Cortex of kidney (tissue), 1 donor: Measurements from ENCODE around the gene FNDC3B.

Experiments
- DNase-seq: peaks from one replicate; lab custom pipeline; 2025; lab: John Stamatoyannopoulos, UW

Gene FNDC3B

DNA sequence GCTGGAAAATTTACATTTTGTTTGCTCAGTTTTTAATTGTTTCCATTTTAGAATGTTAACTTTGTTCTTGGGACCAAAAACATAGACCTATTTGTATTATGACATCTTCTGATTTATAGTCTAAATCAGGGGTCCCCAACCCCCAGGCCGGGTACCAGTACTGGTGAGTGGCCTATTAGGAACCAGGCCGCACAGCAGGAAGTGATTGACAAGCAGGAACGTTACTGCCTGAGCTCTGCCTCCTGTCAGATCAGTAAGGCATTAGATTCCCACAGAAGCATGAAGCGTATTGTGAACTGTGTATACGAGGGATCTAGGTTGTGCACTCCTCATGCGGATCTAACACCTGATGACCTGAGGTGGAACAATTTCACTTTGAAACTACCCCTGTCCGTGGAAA, 357.0 kb downstream of the FNDC3B start:
- no peak for DNase-seq

GRCh38 chr3:172397716-172398405, 358.5 kb downstream of the FNDC3B start:
- DNase-seq = no peak

DNA sequence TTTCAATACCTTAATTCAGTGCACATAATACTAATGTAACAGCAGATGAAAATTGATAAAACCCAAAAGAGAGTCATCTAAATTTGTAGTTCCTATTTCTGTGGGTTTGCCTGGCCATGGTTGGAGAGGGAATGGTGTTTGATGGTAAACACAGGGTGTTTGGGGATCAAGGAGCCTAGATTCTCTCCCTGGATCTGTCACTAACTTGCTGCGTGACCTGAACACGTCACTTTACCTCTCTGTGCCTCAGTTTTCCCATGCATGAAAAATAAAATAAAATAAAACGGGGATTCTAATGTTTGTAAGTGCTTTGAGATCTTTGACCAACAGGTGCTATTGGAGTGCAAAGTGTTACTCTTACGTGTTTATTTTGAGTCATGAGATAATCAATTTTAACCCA, 359.1 kb downstream of the FNDC3B start:
- no peak for DNase-seq

- DNase-seq = no peak
Measured at GRCh38 chr3:172402090-172402489, 362.7 kb downstream of the FNDC3B start.

- no peak for DNase-seq
Measured at GRCh38 chr3:172402892-172403643, 363.7 kb downstream of the FNDC3B start.

DNA sequence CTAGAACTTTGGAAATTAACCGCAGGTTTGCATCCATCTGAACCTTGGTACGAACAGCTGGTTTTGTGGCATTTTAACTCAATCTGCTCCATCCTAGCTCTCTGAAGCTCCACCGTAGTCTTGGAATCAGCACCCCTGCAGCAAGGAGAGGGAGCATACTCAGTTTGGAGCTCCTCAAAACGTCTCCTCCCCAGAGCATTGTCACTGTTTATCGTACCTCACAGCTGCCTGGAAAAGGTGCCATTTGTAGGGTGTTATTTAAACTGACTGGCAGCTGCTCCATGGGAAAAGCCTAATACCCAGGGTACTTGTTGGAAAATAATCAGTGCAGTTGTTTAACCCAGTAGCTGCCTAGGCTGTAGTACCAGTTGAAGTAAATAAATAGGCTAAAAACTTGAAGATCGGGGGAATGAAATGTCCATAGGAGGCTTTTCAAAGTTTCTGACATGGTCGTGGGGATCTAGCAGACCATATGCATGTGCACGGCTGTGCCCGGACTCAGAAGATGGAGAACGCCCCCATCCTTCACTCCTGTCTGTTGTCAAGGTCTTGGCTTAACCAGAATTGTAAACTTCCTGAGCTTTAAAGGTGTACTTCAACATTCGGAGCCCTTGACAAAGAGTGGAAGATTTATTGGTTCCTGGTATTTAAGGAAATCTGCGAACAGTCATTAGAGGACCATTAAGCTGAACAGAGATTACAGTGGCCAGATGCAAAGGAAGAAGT, 365.0 kb downstream of the FNDC3B start:
- no peak for DNase-seq

GRCh38 chr3:172405914-172406313, 366.5 kb downstream of the FNDC3B start:
- no peak for DNase-seq

DNA sequence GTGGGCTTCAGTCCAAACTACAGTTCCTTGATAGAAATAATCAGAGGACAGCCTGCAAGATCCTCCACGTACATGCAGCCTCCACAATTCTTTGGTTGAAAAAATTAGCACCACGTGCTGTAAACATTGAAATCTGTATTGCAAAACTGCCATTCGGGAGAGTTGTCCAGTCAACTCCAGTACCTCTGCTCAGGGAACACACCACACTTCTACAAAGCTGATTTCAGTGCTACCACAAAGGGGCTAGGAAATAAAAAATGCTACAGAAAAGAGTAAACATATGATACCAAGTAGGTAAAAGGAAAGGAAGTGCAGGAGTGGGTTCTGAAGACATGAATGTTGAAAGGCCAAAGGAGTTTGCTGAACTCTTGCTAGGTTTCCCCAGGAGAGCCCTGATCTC, 368.5 kb downstream of the FNDC3B start:
- no peak for DNase-seq

DNA sequence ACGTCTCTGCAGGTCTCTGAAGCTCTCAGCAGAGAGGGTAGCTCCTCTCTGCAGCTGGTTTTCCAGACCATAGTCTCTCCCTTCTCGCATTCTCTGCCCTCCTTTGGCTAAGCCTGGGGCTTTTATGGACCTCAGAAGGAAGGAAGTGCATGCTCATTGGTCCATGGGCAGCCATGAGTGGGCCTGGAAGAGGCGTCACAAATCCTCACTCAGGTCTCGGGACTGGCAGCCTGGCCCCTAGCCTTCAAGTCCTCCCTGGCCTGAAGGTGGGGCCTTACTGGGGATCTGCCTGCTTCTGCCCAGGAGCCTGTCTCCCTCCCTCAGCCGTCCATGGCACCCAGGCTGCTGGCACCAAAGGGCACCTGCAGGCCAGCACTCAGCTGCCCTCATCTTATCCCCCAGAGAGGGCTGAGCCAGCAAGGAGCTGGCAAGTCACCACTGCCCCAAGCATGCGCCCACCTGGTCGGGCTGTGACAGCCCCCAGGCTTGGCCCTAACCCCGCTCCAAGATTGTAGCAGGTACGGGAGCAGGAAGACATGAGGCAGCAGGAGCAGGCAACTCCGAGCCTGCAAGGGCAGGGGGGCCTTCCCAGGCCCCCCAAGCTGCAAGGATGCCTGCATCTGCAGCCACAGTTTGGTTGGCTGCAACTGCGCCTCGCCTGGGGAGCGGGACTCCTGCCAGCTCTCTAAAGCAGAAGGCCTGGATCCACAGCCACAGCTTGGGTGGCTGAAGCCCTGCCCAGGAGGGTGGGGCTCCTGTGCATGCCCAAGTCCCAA, 371.5 kb downstream of the FNDC3B start:
- no peak for DNase-seq

DNA sequence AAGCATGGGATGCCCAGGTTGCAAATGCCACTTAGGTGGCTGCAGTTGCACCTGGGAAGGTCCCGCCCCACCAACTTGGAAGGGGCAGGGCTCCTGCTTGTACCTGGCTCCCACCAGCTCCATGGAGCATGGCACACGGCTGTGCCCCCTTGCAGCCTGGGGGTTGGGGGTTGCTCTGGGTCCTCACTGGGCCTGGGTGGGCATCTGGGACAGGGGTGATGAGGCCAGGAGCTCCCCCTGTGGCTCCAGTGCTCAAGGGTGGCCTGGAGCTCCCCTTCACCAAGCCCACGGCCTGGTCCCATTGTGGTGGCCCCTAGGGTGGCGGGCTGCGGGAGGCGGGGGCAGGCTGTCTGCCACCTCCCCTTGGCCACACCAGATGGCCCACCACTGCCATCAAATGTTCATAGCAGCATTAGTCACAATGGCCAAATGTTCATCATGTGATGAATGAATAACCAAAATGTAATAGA, 372.1 kb downstream of the FNDC3B start:
- DNase-seq = no peak

GRCh38 chr3:172415323-172415722, 375.9 kb downstream of the FNDC3B start:
- DNase-seq = no peak

GRCh38 chr3:172437713-172438112, 398.3 kb downstream of the FNDC3B start:
- no peak for DNase-seq

DNA sequence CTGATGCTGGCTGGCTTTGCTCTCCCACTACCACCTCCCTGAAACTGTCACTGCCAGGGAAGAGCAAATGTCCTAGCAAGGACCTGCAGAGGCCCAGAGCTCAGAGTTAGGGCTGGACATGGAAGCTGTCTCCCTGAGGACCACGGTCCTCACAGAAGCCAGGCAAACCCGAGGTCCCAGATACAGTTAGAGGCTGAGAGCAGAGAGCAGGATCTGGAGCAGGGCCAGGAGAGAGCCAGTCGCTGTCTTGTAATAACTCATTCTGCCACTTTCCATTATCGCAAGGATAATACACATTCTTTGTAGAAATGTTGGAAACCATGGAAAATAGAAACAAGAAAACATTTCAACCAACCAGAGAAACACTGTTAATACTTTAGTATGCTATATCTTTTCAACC, 398.8 kb downstream of the FNDC3B start:
- DNase-seq = no peak

DNA sequence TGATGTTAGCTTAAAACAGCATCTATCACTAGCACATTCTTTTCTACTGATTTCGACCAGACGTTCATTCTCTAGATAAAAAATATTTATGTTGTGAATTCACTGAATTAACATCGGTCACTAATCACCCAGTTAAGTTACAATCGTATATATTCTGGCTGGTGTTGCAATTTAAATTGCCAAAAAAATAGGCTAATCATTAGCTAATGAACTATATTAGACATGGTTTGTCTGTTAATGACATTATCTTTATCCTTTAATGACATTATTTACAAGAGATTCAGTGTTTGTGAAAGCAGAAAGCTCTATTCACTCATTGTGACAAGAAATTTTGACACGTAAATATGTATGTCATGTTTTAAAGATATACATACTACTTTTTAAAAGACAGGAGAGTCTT, 402.2 kb downstream of the FNDC3B start:
- DNase-seq = no peak

- DNase-seq = no peak
Measured at GRCh38 chr3:172442606-172443005, 403.2 kb downstream of the FNDC3B start.

- no peak for DNase-seq
Measured at GRCh38 chr3:172444821-172445220, 405.4 kb downstream of the FNDC3B start.

DNA sequence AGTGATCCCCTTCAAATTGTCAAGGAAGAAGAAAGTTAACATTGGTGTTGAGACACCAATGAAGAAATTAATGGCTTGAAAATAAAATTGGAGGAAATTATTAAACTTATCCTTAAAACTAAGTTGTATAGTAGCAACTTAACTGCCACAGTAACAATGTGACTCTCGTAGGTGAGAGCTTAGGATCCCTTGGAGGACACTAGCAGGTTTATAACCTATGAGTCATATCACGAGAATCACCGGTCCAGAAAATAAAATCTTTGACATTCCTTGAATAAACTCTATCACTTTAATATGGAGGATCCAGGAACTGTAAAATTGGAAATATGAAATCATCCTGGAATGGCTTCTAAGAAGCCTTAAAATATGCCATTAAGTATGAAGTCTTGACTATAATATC, 406.8 kb downstream of the FNDC3B start:
- no peak for DNase-seq

DNA sequence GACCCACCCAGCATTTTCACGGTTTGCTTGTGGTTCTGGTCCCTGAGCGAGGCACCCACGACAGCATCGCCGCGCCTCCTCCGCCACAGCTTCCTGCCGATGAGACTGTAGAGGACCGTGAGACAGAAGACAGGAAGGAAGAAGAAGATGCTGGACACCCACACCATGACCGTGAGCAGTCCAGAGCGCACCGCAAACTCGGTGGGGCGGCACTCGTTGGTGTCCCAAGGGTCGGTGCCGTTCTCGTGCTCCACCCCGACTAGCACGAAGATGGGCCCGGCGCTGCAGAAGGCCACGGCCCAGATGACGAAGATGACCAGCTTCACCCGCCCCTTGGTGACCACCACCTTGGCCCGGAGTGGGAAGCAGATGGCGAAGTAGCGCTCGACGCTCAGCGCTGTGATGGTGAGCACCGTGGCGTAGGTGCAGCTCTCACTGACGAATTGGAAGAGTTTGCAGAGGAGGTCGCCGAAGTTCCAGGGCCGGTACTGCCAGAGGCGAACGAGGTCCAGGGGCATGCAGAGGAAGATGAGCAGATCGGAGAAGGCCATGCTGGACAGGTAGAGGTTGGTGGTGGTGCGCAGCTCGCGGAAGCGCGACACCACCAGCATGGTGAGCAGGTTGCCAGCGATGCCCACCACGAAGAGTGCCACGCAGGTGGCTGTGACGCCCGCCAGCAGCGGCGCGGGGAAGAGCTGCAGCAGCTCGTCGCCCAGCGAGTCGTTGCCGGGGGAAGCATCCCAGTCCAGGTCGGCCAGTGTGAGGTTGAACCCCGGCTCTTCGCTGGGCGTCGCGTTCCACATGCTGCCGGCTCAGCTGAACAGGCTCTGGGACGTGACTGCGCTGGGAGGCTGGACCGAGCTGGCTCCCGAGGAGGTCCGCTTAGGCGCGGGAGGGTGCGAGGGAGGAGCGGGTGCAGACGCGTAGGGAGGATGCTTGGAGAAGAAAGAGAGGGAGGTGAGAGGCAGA, 408.5 kb downstream of the FNDC3B start, which contains the start of gene GHSR:
Gene GHSR (minus strand): TSS at position 846 of the 969 bp plus-strand sequence. CDS start 43 bp downstream, at position 803.
- DNase-seq = no peak

DNA sequence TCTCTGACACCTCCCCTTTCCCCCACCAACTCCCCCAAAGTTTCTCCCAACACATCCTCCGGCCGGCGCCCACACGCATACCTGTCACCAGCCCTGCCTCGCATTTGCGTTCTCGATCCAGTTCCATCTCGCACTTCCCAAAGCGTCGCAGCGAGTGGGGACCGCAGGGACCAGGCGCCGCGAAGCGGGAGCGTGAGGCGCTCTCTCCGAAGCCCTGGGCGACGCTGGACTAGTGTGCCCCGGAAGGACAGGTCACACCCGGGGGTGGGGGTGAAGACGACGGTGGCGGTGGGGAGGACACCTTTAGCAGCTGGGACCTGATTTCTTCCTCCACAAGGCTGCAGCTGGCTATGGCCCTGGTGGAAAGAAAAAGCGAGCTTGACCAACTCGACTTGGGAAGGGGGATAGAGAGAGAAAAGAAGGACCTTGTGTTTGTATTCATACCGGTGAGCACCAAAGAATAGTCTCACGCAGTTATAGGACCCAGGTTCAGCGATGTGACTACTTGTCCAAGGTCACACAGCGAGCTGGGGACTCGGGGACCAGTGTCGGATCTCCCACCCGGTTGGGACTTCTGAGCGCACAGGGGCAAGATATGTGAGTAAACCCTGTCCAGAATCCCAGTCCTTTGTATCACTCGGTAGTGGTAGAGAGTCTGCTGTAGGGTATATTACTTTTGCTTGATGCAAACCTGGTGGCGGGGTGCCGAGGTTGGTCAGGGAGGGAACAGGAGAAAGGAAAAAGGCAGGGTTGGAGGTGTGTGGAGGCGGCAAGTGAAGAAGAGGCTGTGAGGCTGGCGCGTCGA, 409.5 kb downstream of the FNDC3B start:
- no peak for DNase-seq
